Liver (tissue), 9 donors: ENCODE results near the gene OR6X1. TPM values are rescaled to one million over a fixed set of nuclear protein-coding genes. Genes with fewer than 3 reads are reported as not detected.

ENCODE experiments used
- DNase-seq: peaks from one replicate; pipeline ENCODE4 v3.0.0-alpha.2; 2017; ENCODE audit warnings: low spot score
- H3K27ac ChIP-seq, 2 donors: one replicate each; pipeline ENCODE4 v1.7.0; 2013; ENCODE audit warnings: inconsistent platforms in 2 of 2, low read length in 2 of 2, control low read depth in 1 of 2, low read depth in 1 of 2, mild to moderate bottlenecking in 1 of 2
- H3K27me3 ChIP-seq, 4 donors: one replicate each; pipeline versions ENCODE4 v1.6.1 to v1.7.0; 2013; ENCODE audit warnings: low read length in 3 of 4, inconsistent platforms in 1 of 4, mild to moderate bottlenecking in 1 of 4, moderate library complexity in 1 of 4; ENCODE audit not compliant: control insufficient read depth in 4 of 4, insufficient read depth in 4 of 4
- H3K36me3 ChIP-seq, 4 donors: one replicate each; pipeline versions ENCODE4 v1.6.1 to v1.7.0; 2013; ENCODE audit warnings: low read length in 3 of 4, mild to moderate bottlenecking in 3 of 4, low read depth in 1 of 4, moderate library complexity in 1 of 4; ENCODE audit not compliant: control insufficient read depth in 4 of 4, insufficient read depth in 3 of 4
- H3K4me1 ChIP-seq, 4 donors: one replicate each; pipeline versions ENCODE4 v1.6.1 to v1.7.0; 2013; ENCODE audit warnings: low read length in 3 of 4, mild to moderate bottlenecking in 3 of 4, moderate library complexity in 1 of 4; ENCODE audit not compliant: control insufficient read depth in 4 of 4, insufficient read depth in 4 of 4
- H3K4me3 ChIP-seq, 3 donors: one replicate each; pipeline versions ENCODE4 v1.6.1 to v1.7.0; 2013; ENCODE audit warnings: low read length in 3 of 3, control low read depth in 1 of 3, low read depth in 1 of 3, mild to moderate bottlenecking in 1 of 3
- H3K9ac ChIP-seq, 2 donors: one replicate each; pipeline ENCODE4 v1.7.0; 2013; ENCODE audit warnings: low read length in 2 of 2, mild to moderate bottlenecking in 2 of 2, moderate library complexity in 2 of 2, control low read depth in 1 of 2, low read depth in 1 of 2
- H3K9me3 ChIP-seq, 4 donors: one replicate each; pipeline versions ENCODE4 v1.6.1 to v1.7.0; 2013; ENCODE audit warnings: low read length in 3 of 4; ENCODE audit not compliant: control insufficient read depth in 4 of 4
- CTCF ChIP-seq: fragments of 150-350 bp; IDR thresholded peaks from 2 replicates; pipeline ENCODE4 v1.5.1; 2017; ENCODE audit warnings: improper control_type of control experiment, low read depth, low read length; ENCODE audit not compliant: missing input control
- EGR1 ChIP-seq, 2 donors: IDR thresholded peaks; 2 replicates each; pipeline ENCODE4 v1.6.1; 2016 to 2018; ENCODE audit warnings: antibody characterized with exemption in 2 of 2, low read depth in 2 of 2
- FOXA1 ChIP-seq: IDR thresholded peaks from 2 replicates; pipeline ENCODE4 v1.6.1; 2016; ENCODE audit warnings: antibody characterized with exemption
- FOXA2 ChIP-seq: IDR thresholded peaks from 2 replicates; pipeline ENCODE4 v1.6.1; 2016; ENCODE audit warnings: antibody characterized with exemption
- GABPA ChIP-seq, 2 donors: IDR thresholded peaks in 1 of 2; conservative IDR thresholded peaks in 1 of 2; 2 replicates each; pipeline ENCODE4 v1.6.1; 2016; ENCODE audit warnings: antibody characterized with exemption in 2 of 2, mild to moderate bottlenecking in 1 of 2, moderate library complexity in 1 of 2
- HNF4G ChIP-seq: IDR thresholded peaks from 2 replicates; pipeline ENCODE4 v1.6.1; 2016; ENCODE audit warnings: antibody characterized with exemption
- MAX ChIP-seq: IDR thresholded peaks from 2 replicates; pipeline ENCODE4 v1.6.1; 2016; ENCODE audit warnings: antibody characterized with exemption
- RAD21 ChIP-seq, 2 donors: IDR thresholded peaks; 2 replicates each; pipeline ENCODE4 v1.6.1; 2016; ENCODE audit warnings: antibody characterized with exemption in 2 of 2, mild to moderate bottlenecking in 2 of 2
- REST ChIP-seq: IDR thresholded peaks from 2 replicates; pipeline ENCODE4 v1.6.1; 2016; ENCODE audit warnings: antibody characterized with exemption, mild to moderate bottlenecking
- SP1 ChIP-seq: IDR thresholded peaks from 2 replicates; pipeline ENCODE4 v1.6.1; 2018; ENCODE audit warnings: antibody characterized with exemption, mild to moderate bottlenecking
- YY1 ChIP-seq: IDR thresholded peaks from 2 replicates; pipeline ENCODE4 v1.6.1; 2016; ENCODE audit warnings: antibody characterized with exemption, mild to moderate bottlenecking
- ZBTB33 ChIP-seq: IDR thresholded peaks from 2 replicates; pipeline ENCODE4 v1.6.1; 2016; ENCODE audit warnings: antibody characterized with exemption
- WGBS: extraction: QIAGEN DNeasy Blood & Tissue Kit; methylation state at CpG from one replicate; pipeline ENCODE4 v1.1.7; 2013; 5-methylcytosine and 5-hydroxymethylcytosine counted together
- polyA plus RNA-seq, 2 donors: library from polyadenylated mRNA; stranded (reverse) in 1 of 2; unstranded in 1 of 2; fragments of 200-250 nt in 1 of 2; fragments of >200 nt in 1 of 2; fragmentation: Nextera tagmentation in 1 of 2; extraction: Ambion mirVana in 1 of 2; gene quantifications; one replicate each; pipeline versions ENCODE4 v1.2.1 to v1.2.3, GENCODE V29; 2013 to 2015
- total RNA-seq, 2 donors: library from RNA; depleted of rRNA; stranded (reverse); fragments of >200 nt; gene quantifications; one replicate each; pipeline ENCODE4 v1.2.3, GENCODE V29; 2014
- donor health status: healthy.
- donor health status: healthy.
- donor health status: healthy.
- donor health status: healthy.
- donor health status: healthy.

The OR6X1 gene
- total and polyA plus RNA-seq, 4 donors: not detected

- H3K4me3 ChIP-seq: no peak overlapping the region
- H3K27ac ChIP-seq: no peak overlapping the region
- no peak overlapping the region for H3K9ac ChIP-seq
- no peaks in the 10 kb centered on the region for H3K4me1 ChIP-seq
- no peak for TF ChIP-seq MAX
- TF ChIP-seq YY1: no peak
- no peak for TF ChIP-seq GABPA (IDR thresholded peaks at IDR 0.05 in 1 of 2, conservative IDR thresholded peaks at IDR 0.05 in 1 of 2)
- no peak for TF ChIP-seq ZBTB33
- no peak for TF ChIP-seq HNF4G
- TF ChIP-seq EGR1 (IDR thresholded peaks at IDR 0.05; ENCODE audit: low read depth in 2 of 2): no peak
- TF ChIP-seq FOXA1: no peak
- no peaks in the 10 kb centered on the region for H3K9me3 ChIP-seq
- no peaks in the 10 kb centered on the region for H3K27me3 ChIP-seq
- DNase-seq: no peak
- no peaks in the 10 kb centered on the region for H3K36me3 ChIP-seq
- 90% methylated on average over 3 of the region's 3 CpGs for WGBS
These were observed 17.3 kb upstream of the OR6X1 start for GRCh38 chr11:123771664-123772063.

- Histone ChIP-seq H3K4me1 (no peaks in the 10 kb centered on the region), H3K9me3 (no peaks in the 10 kb centered on the region), H3K27me3 (no peaks in the 10 kb centered on the region), H3K9ac (no peak overlapping the region), H3K36me3 (no peaks in the 10 kb centered on the region), H3K4me3 (no peak overlapping the region), H3K27ac (no peak overlapping the region)
- no peak for DNase-seq
- no peak for TF ChIP-seq MAX
- no peak for TF ChIP-seq EGR1 (IDR thresholded peaks at IDR 0.05; ENCODE audit: low read depth in 2 of 2)
- TF ChIP-seq SP1: no peak
- TF ChIP-seq CTCF: no peak
- no peak for TF ChIP-seq FOXA2
- TF ChIP-seq ZBTB33: no peak
- no peak for TF ChIP-seq RAD21 (IDR thresholded peaks at IDR 0.05)
- TF ChIP-seq FOXA1: no peak
- no peak for TF ChIP-seq REST
These were observed 16.4 kb upstream of the OR6X1 start for GRCh38 chr11:123770712-123771111.
